A673 (cell line): ENCODE results near the gene FAM114A1. TPM values are rescaled to one million over a fixed set of nuclear protein-coding genes. Genes with fewer than 3 reads are reported as not detected.

Experiments used
- BruUV-seq: library from RNA; stranded (reverse); fragments of 400-500 nt; replicated peaks from 2 replicates; lab custom pipeline; 2021; lab: Mats Ljungman, UMichigan
- CTCF ChIA-PET: fragments of 300-600 bp; sonication (Branson Sonifier 250); formaldehyde crosslinking; loops from one replicate; lab custom pipeline; 2022; ENCODE audit warnings: antibody characterized with exemption; lab: Charles Lee
- POLR2A ChIA-PET: fragments of 300-600 bp; sonication (Branson Sonifier 250); formaldehyde crosslinking; loops from one replicate; lab custom pipeline; 2022; ENCODE audit warnings: antibody characterized with exemption; ENCODE audit not compliant: low non-redundant PET; lab: Charles Lee
- DNase-seq: peaks from one replicate; pipeline ENCODE4 v3.0.0-alpha.2; 2015; ENCODE audit warnings: low spot score
- H3K27ac ChIP-seq: fragments of 200-600 bp; sonication (generic); 2 replicates; pipeline ENCODE4 v1.5.1; 2016; ENCODE audit warnings: mixed run types, low read depth, mild to moderate bottlenecking, mixed read lengths, antibody characterized with exemption, low read length; ENCODE audit not compliant: poor library complexity, severe bottlenecking
- H3K27me3 ChIP-seq: fragments of 200-600 bp; sonication (generic); replicated peaks from 2 replicates; pipeline ENCODE4 v1.6.1; 2017; ENCODE audit warnings: mixed run types, low read depth, mild to moderate bottlenecking, mixed read lengths, antibody characterized with exemption, low read length; ENCODE audit not compliant: insufficient read depth, poor library complexity
- H3K36me3 ChIP-seq: fragments of 200-600 bp; sonication (generic); 2 replicates; pipeline ENCODE4 v1.6.1; 2016; ENCODE audit warnings: mixed run types, mild to moderate bottlenecking, mixed read lengths, antibody characterized with exemption, low read length; ENCODE audit not compliant: insufficient read depth, poor library complexity, severe bottlenecking
- H3K4me1 ChIP-seq: fragments of 200-600 bp; sonication (generic); 2 replicates; pipeline ENCODE4 v1.6.1; 2017; ENCODE audit warnings: mixed run types, mild to moderate bottlenecking, mixed read lengths, antibody characterized with exemption, low read length; ENCODE audit not compliant: insufficient read depth, poor library complexity, severe bottlenecking
- H3K4me3 ChIP-seq: fragments of 200-600 bp; sonication (generic); 2 replicates; pipeline ENCODE4 v1.5.1; 2016; ENCODE audit warnings: low read depth, mixed run types, mild to moderate bottlenecking, mixed read lengths, low read length; ENCODE audit not compliant: poor library complexity, severe bottlenecking
- H3K9me3 ChIP-seq: fragments of 200-600 bp; sonication (generic); 2 replicates; pipeline ENCODE4 v1.6.1; 2016; ENCODE audit warnings: mixed run types, low read depth, mild to moderate bottlenecking, mixed read lengths, antibody characterized with exemption, low read length; ENCODE audit not compliant: poor library complexity, severe bottlenecking
- CTCF ChIP-seq: fragments of 300-800, 200-600 bp; sonication (generic); conservative IDR thresholded peaks from 2 replicates; pipeline ENCODE4 v1.5.1; 2017; ENCODE audit warnings: low read depth, mild to moderate bottlenecking, antibody characterized with exemption, low read length, moderate library complexity, mixed read lengths
- EZH2 ChIP-seq: fragments of 200-600 bp; sonication (generic); IDR thresholded peaks from 2 replicates; pipeline ENCODE4 v1.6.1; 2017; ENCODE audit warnings: borderline replicate concordance, low read depth, mild to moderate bottlenecking, mixed read lengths, antibody characterized with exemption, low read length; ENCODE audit not compliant: poor library complexity, severe bottlenecking
- intact Hi-C: fragments of 100-400 bp; cut with micrococcal nuclease; formaldehyde crosslinking; loops from one replicate; pipeline ENCODE4 v1.10.0; 2022; ENCODE audit not compliant: unreplicated experiment
- total RNA-seq: library from RNA; stranded (reverse); gene quantifications from 2 replicates; pipeline ENCODE4 v1.2.3, GENCODE V29; 2021

FAM114A1 gene
- total RNA-seq, 1 experiment from 2014 or later: 4.2 TPM

GRCh38 chr4:38930707-38931106 lies 63.1 kb downstream of the FAM114A1 start:
- intact Hi-C loops: no loop called here
- CTCF ChIA-PET: no interaction called here

GRCh38 chr4:38931125-38931524 lies 63.5 kb downstream of the FAM114A1 start:
- H3K36me3 ChIP-seq: no peaks in the 10 kb centered on the region
- no TSS peak for BruUV-seq
- no peaks in the 10 kb centered on the region for H3K9me3 ChIP-seq
- no peak overlapping the region for H3K27ac ChIP-seq
- TF ChIP-seq CTCF (no peak), EZH2 (no peak)
- H3K4me3 ChIP-seq: no peak overlapping the region
- ChIA-PET CTCF (no interaction called here), POLR2A (no interaction called here)
- H3K27me3 ChIP-seq: no peaks in the 10 kb centered on the region
- DNase-seq: no peak
- intact Hi-C loops: no loop called here
- H3K4me1 ChIP-seq: no peaks in the 10 kb centered on the region

More at GRCh38 chr4:38930707-38931106, 63.1 kb downstream of the FAM114A1 start:
- no peak for DNase-seq
- BruUV-seq: no TSS peak
- no peak for TF ChIP-seq EZH2
- no peak for TF ChIP-seq CTCF
- H3K9me3 ChIP-seq: no peaks in the 10 kb centered on the region
- no peaks in the 10 kb centered on the region for H3K27me3 ChIP-seq
- H3K36me3 ChIP-seq: no peaks in the 10 kb centered on the region
- POLR2A ChIA-PET: no interaction called here
- H3K4me3 ChIP-seq: no peak overlapping the region
- H3K27ac ChIP-seq: no peak overlapping the region
- H3K4me1 ChIP-seq: no peaks in the 10 kb centered on the region

- no TSS peak for BruUV-seq
- Histone ChIP-seq H3K4me3 (no peak overlapping the region), H3K9me3 (no peaks in the 10 kb centered on the region), H3K4me1 (no peaks in the 10 kb centered on the region), H3K27me3 (no peaks in the 10 kb centered on the region), H3K36me3 (no peaks in the 10 kb centered on the region), H3K27ac (no peak overlapping the region)
- TF ChIP-seq CTCF (no peak), EZH2 (no peak)
- POLR2A ChIA-PET: no interaction called here
- no peak for DNase-seq
- intact Hi-C loops: no loop called here
- CTCF ChIA-PET: no interaction called here
Measured at GRCh38 chr4:38935391-38936073, 67.9 kb downstream of the FAM114A1 start.
